T-cell (primary cell): Measurements from ENCODE around the gene LMNA. TPM values are rescaled to one million over a fixed set of nuclear protein-coding genes. Genes with fewer than 3 reads are reported as not detected.
A peak's percentile ranks its signal among the peaks of the same experiment; 100 is the strongest.

Experiments
- ATAC-seq, 4 experiments: fragments of 200-7000 bp in 3 of 4; fragments of 150-1000 bp in 1 of 4; cut with Tn5 transposase; replicated peaks in 1 of 4; 1 replicate in 3 of 4; 2 replicates in 1 of 4; pipeline ENCODE4 v1.10.0; 2021; ENCODE audit warnings: moderate library complexity in 3 of 4, mild to moderate bottlenecking in 2 of 4, moderate number of reproducible peaks in 1 of 4
- CTCF ChIA-PET, 2 donors: fragments of 300-600 bp; sonication (Branson Sonifier 250); formaldehyde crosslinking; loops; one replicate each; lab custom pipeline; 2022; ENCODE audit warnings: antibody characterized with exemption in 2 of 2; lab: Charles Lee
- POLR2A ChIA-PET, 2 donors: fragments of 300-600 bp; sonication (Branson Sonifier 250); formaldehyde crosslinking; loops; one replicate each; lab custom pipeline; 2022; ENCODE audit warnings: antibody characterized with exemption in 2 of 2; lab: Charles Lee
- DNase-seq, 35 experiments: peaks; one replicate each; pipeline versions ENCODE4 v3.0.0 to v3.0.0-alpha.2; 2013 to 2023
- H3K27ac ChIP-seq: one replicate; pipeline ENCODE4 v1.5.1; 2013; ENCODE audit warnings: low read length
- H3K27me3 ChIP-seq, 2 experiments: replicated peaks in 1 of 2; 1 replicate in 1 of 2; 2 replicates in 1 of 2; pipeline versions ENCODE4 v1.6.1 to v1.7.0; 2013; ENCODE audit warnings: low read length in 1 of 2, mixed read lengths in 1 of 2; ENCODE audit not compliant: control insufficient read depth in 2 of 2, insufficient read depth in 2 of 2; ENCODE audit errors: extremely low read depth in 1 of 2
- H3K36me3 ChIP-seq, 2 donors: 1 replicate in 1 of 2; 2 replicates in 1 of 2; pipeline versions ENCODE4 v1.6.1 to v1.7.0; 2013; ENCODE audit warnings: low read length in 1 of 2; ENCODE audit not compliant: control insufficient read depth in 2 of 2, insufficient read depth in 1 of 2; ENCODE audit errors: extremely low read depth in 1 of 2
- H3K4me1 ChIP-seq, 2 experiments: 1 replicate in 1 of 2; 2 replicates in 1 of 2; pipeline versions ENCODE4 v1.6.1 to v1.7.0; 2013; ENCODE audit warnings: low read length in 2 of 2, mixed read lengths in 1 of 2; ENCODE audit not compliant: insufficient read depth in 2 of 2, control insufficient read depth in 1 of 2; ENCODE audit errors: extremely low read depth in 1 of 2
- H3K4me3 ChIP-seq, 2 donors: 1 replicate in 1 of 2; 2 replicates in 1 of 2; pipeline versions ENCODE4 v1.5.1 to v1.7.0; 2013; ENCODE audit warnings: mild to moderate bottlenecking in 2 of 2, low read length in 1 of 2, moderate library complexity in 1 of 2; ENCODE audit not compliant: control insufficient read depth in 1 of 2; ENCODE audit errors: extremely low read depth in 1 of 2
- H3K9me3 ChIP-seq: 2 replicates; pipeline ENCODE4 v1.7.0; 2013
- H3K27ac Mint-ChIP-seq, 2 donors: one replicate each; pipeline ENCODE4 v1.8.0; 2020 to 2021; ENCODE audit warnings: mild to moderate bottlenecking in 2 of 2, mixed read lengths in 2 of 2
- H3K27me3 Mint-ChIP-seq, 2 donors: one replicate each; pipeline ENCODE4 v1.8.0; 2021 to 2022; ENCODE audit warnings: mixed read lengths in 2 of 2
- H3K36me3 Mint-ChIP-seq: one replicate; pipeline ENCODE4 v1.8.0; 2021; ENCODE audit warnings: mixed read lengths
- H3K4me1 Mint-ChIP-seq, 3 donors: one replicate each; pipeline ENCODE4 v1.8.0; 2020 to 2022; ENCODE audit warnings: mixed read lengths in 3 of 3, mild to moderate bottlenecking in 1 of 3
- H3K4me3 Mint-ChIP-seq, 3 donors: one replicate each; pipeline ENCODE4 v1.8.0; 2020 to 2022; ENCODE audit warnings: mild to moderate bottlenecking in 3 of 3, mixed read lengths in 3 of 3, moderate library complexity in 3 of 3
- H3K9me3 Mint-ChIP-seq, 3 donors: one replicate each; pipeline ENCODE4 v1.8.0; 2020 to 2022; ENCODE audit warnings: mixed read lengths in 3 of 3
- WGBS: methylation state at CpG from one replicate; pipeline ENCODE4 v1.1.5; 2013; ENCODE audit warnings: missing lambda C conversion rate; ENCODE audit not compliant: insufficient coverage; 5-methylcytosine and 5-hydroxymethylcytosine counted together
- total RNA-seq, 35 experiments: library from RNA in 6 of 35; stranded (reverse) in 6 of 35; fragments of 120-200 nt in 1 of 35; gene quantifications; one replicate each; pipeline versions ENCODE4 v1.2.1 to v1.2.4 and lab custom pipeline; 2013 to 2026

LMNA gene
- total RNA-seq, 5 donors from 2014 or later (not counting 1 experiment from before 2014, with no cell fraction given), result 40.3 to 970 (median 57.3) TPM

- H3K4me3 Mint-ChIP-seq, result no peak overlapping the region
- DNase-seq, result no peak
These were observed 39.3 kb upstream of the LMNA start for GRCh38 chr1:156075162-156075561.

GRCh38 chr1:156075775-156076204 is 38.7 kb upstream of the LMNA start:
- Histone ChIP-seq H3K27ac (no peak overlapping the region), H3K4me1 (peaks cover 0 to 6% of the 10 kb centered on the region in 2 experiments), H3K27me3 (peaks cover 0 to 24% of the 10 kb centered on the region in 2 experiments), H3K9me3 (no peaks in the 10 kb centered on the region), H3K36me3 (no peaks in the 10 kb centered on the region), H3K4me3 (no peak overlapping the region)
- Mint-ChIP-seq H3K4me1 (peaks cover 0 to 3% (median 2%) of the 10 kb centered on the region in 3 donors), H3K27ac (no peak overlapping the region), H3K9me3 (no peaks in the 10 kb centered on the region), H3K27me3 (peaks cover 0 to 7% of the 10 kb centered on the region in 2 donors), H3K36me3 (no peaks in the 10 kb centered on the region), H3K4me3 (no peak overlapping the region)
- 80% methylated on average over 1 of the region's 4 CpGs for WGBS
- no peak for ATAC-seq
- DNase-seq, result no peak
- CTCF ChIA-PET, result no interaction called here
- POLR2A ChIA-PET, result no interaction called here

More at GRCh38 chr1:156075162-156075561, 39.3 kb upstream of the LMNA start:
- WGBS, result no CpG with 5 or more reads among the region's 3 CpGs
- Mint-ChIP-seq H3K36me3 (no peaks in the 10 kb centered on the region), H3K9me3 (no peaks in the 10 kb centered on the region), H3K27ac (no peak overlapping the region), H3K27me3 (peaks cover 0 to 7% of the 10 kb centered on the region in 2 donors), H3K4me1 (peaks cover 0 to 3% (median 2%) of the 10 kb centered on the region in 3 donors)
- POLR2A ChIA-PET, result no interaction called here
- Histone ChIP-seq H3K27ac (no peak overlapping the region), H3K9me3 (no peaks in the 10 kb centered on the region), H3K27me3 (peaks cover 0 to 21% of the 10 kb centered on the region in 2 experiments), H3K4me3 (no peak overlapping the region), H3K36me3 (no peaks in the 10 kb centered on the region), H3K4me1 (peaks cover 0 to 6% of the 10 kb centered on the region in 2 experiments)
- CTCF ChIA-PET, result no interaction called here
- no peak for ATAC-seq

GRCh38 chr1:156076609-156077429 is 37.7 kb upstream of the LMNA start:
- peaks cover 0 to 33% of the 10 kb centered on the region in 2 experiments for H3K27me3 ChIP-seq
- Mint-ChIP-seq H3K27me3 (peaks cover 0 to 7% of the 10 kb centered on the region in 2 donors), H3K4me1 (peaks cover 0 to 8% (median 2%) of the 10 kb centered on the region in 3 donors), H3K36me3 (no peaks in the 10 kb centered on the region), H3K9me3 (no peaks in the 10 kb centered on the region), H3K4me3 (peak overlapping the region in 1 of 3 donors; percentile 46), H3K27ac (peak overlapping the region in 1 of 2 donors; percentile 6)
- H3K27ac ChIP-seq, result no peak overlapping the region
- no peaks in the 10 kb centered on the region for H3K36me3 ChIP-seq
- WGBS, result 75% methylated on average over 54 of the region's 73 CpGs
- peaks cover 0 to 14% of the 10 kb centered on the region in 2 experiments for H3K4me1 ChIP-seq
- ChIA-PET CTCF (no interaction called here), POLR2A (no interaction called here)
- H3K4me3 ChIP-seq, result no peak overlapping the region
- ATAC-seq (peak; percentile 28 to 65 (median 42)), DNase-seq (peak in 1 of 35 experiments; percentile 23)
- H3K9me3 ChIP-seq, result no peaks in the 10 kb centered on the region

- CTCF ChIA-PET, result no interaction called here
- Histone ChIP-seq H3K27me3 (peaks cover 0 to 37% of the 10 kb centered on the region in 2 experiments), H3K9me3 (no peaks in the 10 kb centered on the region), H3K4me3 (no peak overlapping the region), H3K27ac (no peak overlapping the region), H3K36me3 (no peaks in the 10 kb centered on the region), H3K4me1 (peaks cover 0 to 19% of the 10 kb centered on the region in 2 experiments)
- no peaks in the 10 kb centered on the region for H3K9me3 Mint-ChIP-seq
- no peaks in the 10 kb centered on the region for H3K36me3 Mint-ChIP-seq
- H3K27me3 Mint-ChIP-seq, result peaks cover 0 to 7% of the 10 kb centered on the region in 2 donors
- 92% methylated on average over 11 of the region's 19 CpGs for WGBS
- ATAC-seq (no peak), DNase-seq (no peak)
- peaks cover 0 to 9% (median 2%) of the 10 kb centered on the region in 3 donors for H3K4me1 Mint-ChIP-seq
- POLR2A ChIA-PET, result no interaction called here
- no peak overlapping the region for H3K27ac Mint-ChIP-seq
- H3K4me3 Mint-ChIP-seq, result no peak overlapping the region
These were observed 37.1 kb upstream of the LMNA start for GRCh38 chr1:156077430-156077760.

- Mint-ChIP-seq H3K9me3 (no peaks in the 10 kb centered on the region), H3K27me3 (peaks cover 0 to 15% of the 10 kb centered on the region in 2 donors), H3K27ac (no peak overlapping the region), H3K36me3 (no peaks in the 10 kb centered on the region), H3K4me3 (no peak overlapping the region), H3K4me1 (peaks cover 0 to 16% (median 7%) of the 10 kb centered on the region in 3 donors)
- no peak for ATAC-seq
- Histone ChIP-seq H3K4me1 (peaks cover 2 to 30% of the 10 kb centered on the region in 2 experiments), H3K36me3 (no peaks in the 10 kb centered on the region), H3K4me3 (no peak overlapping the region), H3K9me3 (no peaks in the 10 kb centered on the region), H3K27me3 (peaks cover 0 to 47% of the 10 kb centered on the region in 2 experiments), H3K27ac (no peak overlapping the region)
- ChIA-PET CTCF (no interaction called here), POLR2A (no interaction called here)
- no peak for DNase-seq
- WGBS, result 95% methylated on average over 2 of the region's 5 CpGs
These were observed 35.8 kb upstream of the LMNA start for GRCh38 chr1:156078728-156079127.

GRCh38 chr1:156079762-156080161 is 34.7 kb upstream of the LMNA start:
- 89% methylated on average over 3 of the region's 5 CpGs for WGBS
- no peak overlapping the region for H3K27ac Mint-ChIP-seq
- CTCF ChIA-PET, result no interaction called here

More at GRCh38 chr1:156079762-156080161, 34.7 kb upstream of the LMNA start:
- Mint-ChIP-seq H3K4me1 (peaks cover 0 to 18% (median 7%) of the 10 kb centered on the region in 3 donors), H3K36me3 (no peaks in the 10 kb centered on the region), H3K9me3 (no peaks in the 10 kb centered on the region), H3K27me3 (peaks cover 3 to 21% of the 10 kb centered on the region in 2 donors), H3K4me3 (peak overlapping the region in 2 of 3 donors; percentile 38 to 51)
- Histone ChIP-seq H3K4me3 (no peak overlapping the region), H3K27me3 (peaks cover 0 to 53% of the 10 kb centered on the region in 2 experiments), H3K27ac (no peak overlapping the region), H3K36me3 (no peaks in the 10 kb centered on the region), H3K9me3 (no peaks in the 10 kb centered on the region), H3K4me1 (peaks cover 2 to 30% of the 10 kb centered on the region in 2 experiments)
- DNase-seq (no peak), ATAC-seq (no peak)
- POLR2A ChIA-PET, result no interaction called here
